Glomerular visceral epithelial cell (primary cell): ENCODE results near the gene PDE3B.
"Not testable (repeated sequence)": the region's sequence is repeated elsewhere in the genome, so short reads cannot be mapped to it uniquely, and the experiment has no call there.

ENCODE experiments used
- DNase-seq: peaks from one replicate; pipeline ENCODE4 v3.0.0-alpha.2; 2016; ENCODE audit errors: extremely low spot score

PDE3B gene

DNA sequence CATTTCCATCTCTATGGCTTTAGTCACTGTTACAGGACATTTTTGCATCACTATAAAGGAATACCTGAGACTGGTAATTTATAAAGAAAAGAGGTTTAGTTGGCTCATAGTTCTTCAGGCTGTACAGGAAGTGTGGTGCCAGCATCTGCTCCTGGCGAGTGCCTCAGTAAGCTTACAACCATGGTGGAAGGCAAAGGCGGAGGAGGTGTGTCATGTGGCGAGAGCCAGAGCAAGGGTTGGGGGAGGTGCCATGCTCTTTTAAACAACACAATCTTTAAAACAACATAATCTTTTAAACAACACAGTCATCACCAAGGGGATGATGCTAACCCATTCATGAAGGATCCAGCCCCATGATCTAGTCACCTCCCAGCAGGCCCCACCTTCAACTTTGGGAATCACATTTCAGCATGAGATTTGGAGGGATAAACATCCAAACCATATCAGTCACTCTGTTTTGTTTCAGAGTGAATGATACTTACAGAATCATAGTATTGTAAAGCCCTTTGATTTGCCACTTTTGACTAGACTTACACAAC lies 103.3 kb downstream of the PDE3B start:
- DNase-seq = no peak

DNA sequence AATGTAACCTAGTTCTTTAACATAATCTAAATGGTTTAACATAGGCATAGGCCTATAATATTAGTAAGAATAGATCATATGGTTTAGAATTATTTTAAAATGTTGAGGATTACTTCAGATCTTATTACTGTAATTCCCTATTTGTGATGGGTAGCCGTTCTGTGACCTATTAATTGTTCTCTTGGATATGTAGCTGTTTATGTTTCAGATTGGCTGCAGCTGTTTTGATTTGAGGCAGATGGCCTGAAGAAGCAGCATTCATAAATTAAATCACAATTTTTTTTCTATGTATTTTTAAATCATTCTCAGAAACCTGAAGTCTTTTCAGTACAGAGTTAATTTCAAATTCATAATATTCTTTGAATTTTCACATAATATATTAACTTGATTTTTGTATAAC lies 104.5 kb downstream of the PDE3B start:
- DNase-seq = no peak

DNA sequence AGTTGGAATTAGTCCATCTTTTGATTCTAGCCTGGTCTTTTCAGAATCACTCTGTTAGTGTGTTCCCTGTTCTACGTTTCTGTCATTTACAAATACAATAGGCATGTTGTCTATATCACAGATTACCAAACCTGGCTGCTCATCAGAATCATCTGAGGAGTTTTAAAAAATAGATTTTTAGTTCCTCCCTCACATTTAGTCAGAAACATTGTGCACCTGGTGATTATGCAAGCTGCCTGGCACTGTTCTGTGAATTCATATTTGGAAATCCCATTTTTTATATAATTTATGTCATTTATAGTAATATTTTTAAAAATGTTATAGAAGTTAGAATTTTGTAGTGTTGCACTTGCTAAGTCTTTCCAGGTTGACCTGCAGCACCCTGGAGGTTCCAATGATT lies 107.3 kb downstream of the PDE3B start:
- no peak for DNase-seq

DNA sequence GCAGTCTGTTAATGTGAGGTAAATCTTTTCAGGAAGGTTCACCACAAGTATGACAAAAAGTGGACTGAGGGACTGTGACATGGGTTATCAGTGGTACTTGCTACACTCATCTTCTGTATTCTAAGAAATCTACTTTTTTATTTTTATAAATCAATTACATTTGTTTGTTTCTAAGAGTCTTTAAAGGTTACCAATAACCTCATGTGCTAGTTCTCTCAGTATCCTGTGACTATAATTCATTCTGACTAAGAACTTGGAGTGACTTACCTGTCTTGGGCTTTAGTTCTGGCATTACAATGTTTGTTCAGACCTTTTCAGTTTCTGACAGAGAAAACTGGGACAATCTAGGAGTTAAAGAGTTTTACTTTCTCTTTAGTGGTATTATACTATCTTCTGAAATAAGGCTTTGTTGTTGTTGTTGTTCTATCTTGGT lies 108.4 kb downstream of the PDE3B start:
- no peak for DNase-seq

DNA sequence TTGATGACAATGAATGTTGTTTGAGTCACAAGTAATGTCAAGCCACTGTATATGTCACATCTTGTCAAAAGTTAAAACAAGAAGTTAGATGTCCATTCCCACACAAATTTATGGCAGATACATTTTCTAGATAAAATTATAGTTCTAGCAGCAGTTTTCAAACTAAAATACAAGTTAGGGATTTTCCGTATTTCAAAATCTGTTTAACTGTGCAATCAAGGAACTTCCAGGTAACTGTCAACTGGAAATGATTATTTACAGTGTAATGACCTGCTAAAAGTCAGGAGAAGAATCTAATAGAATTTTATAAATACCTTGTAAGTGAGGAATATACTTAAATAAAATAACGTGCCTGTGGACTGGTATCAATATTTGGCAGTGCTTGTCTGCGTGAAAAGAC lies 111.5 kb downstream of the PDE3B start:
- no peak for DNase-seq

DNA sequence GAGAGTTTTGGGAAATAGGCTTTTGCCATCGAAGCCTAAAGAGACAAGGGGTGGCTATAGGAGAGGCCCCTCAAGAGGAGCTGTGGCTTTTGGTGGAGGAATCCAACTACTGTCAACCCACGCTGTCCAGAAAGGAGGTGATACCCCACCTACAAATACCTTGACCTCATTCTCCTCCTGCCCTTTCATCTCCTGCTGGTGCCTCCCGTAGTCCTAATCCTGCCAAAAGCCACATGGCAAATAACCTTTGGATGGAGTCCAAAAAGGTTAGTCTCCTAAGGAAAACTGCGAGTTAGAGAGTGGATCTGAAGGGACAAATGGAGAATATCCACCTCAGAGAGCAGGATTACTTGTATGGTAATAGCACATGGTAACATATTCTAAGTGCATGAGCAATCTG lies 112.7 kb downstream of the PDE3B start:
- no peak for DNase-seq

DNA sequence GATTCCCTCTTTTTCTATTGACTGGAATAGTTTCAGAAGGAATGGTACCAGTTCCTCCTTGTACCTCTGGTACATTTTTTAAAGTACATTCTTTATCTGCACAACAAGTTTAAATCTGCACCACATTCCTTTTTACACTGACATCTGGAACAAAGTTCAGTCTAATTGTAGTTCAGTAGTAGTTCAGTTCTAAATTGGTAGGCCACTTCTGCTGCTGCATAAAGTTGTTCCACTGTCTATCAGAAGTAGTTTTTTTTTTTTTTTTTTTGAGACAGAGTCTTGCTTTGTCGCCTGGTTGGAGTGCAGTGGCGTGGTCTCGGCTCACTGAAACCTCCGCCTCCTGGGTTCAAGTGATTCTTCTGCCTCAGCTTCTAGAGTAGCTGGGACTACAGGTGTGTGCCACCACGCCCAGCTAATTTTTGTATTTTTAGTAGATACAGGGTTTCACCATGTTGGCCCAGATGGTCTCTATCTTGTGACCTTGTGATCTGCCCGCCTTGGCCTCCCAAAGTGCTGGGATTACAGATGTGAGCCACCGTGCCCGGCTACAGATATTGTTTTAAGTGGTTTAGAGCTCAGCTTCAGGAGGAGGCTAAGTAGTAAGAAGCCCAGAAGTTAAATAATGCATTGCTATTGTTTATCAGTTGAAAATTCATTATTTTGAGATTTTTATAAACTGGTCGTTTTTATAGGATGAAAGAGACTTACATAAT lies 115.9 kb downstream of the PDE3B start:
- DNase-seq = not testable (repeated sequence)

DNA sequence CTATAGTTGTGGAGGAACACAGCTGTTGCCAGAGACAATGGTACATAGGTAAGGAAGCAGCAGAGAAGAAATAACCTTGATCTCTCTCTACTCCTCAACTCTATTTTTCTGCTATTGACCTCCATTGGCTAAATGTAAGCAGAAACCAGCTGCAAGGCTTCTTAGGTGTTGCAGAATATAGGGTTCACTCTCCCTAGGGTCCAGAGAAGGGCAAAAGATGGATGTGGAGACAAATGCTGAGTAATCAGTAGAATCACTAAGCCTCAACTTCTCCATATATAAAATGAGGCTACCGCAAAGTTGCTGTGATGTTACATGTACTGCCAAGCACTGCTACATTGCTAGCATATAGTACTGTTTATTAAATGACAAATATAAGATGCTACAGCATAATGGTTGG lies 120.6 kb downstream of the PDE3B start:
- no peak for DNase-seq

DNA sequence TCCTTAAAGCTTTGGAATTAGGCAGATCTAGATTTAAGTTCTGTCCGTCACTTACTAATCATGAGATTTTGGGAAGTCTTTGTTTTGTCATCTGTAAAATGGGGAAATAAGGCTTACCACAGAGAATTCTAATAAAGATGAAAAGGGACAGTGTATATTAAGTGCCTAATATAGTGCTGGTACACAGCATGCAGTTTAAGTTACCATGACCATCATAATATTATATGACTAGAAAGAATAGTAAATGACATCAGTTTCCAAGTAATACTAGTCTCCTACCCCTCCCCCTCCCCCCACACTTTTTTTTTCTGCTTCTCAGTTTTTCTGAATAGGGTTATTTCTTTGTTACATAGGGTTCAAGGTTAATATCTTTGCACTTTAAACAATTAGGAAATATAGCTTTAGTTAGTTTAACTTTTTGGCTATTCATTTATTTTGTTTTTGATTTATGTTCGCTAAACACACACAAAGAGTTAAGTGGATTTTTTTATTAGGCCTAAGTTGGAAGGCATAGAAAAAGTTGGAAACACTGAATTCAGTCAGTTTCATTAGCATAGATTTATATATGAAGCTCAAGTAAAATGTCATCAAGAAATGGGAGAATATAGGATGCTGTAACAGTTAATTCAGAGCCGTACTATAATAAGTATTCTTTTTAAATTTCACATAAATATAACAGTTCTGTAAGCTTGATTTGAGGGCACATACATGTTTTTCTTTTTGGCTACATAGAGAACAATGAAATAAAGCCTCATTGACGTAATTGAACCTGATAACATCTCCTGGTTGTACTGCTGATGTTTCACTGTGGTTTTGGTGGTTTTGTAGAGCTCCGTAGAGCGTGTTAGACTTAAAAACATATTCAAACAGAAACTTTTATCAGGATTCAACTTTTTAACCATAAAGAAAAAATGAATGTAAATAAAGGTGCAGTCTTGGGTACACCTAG lies 121.2 kb downstream of the PDE3B start:
- DNase-seq = peak; percentile 11

DNA sequence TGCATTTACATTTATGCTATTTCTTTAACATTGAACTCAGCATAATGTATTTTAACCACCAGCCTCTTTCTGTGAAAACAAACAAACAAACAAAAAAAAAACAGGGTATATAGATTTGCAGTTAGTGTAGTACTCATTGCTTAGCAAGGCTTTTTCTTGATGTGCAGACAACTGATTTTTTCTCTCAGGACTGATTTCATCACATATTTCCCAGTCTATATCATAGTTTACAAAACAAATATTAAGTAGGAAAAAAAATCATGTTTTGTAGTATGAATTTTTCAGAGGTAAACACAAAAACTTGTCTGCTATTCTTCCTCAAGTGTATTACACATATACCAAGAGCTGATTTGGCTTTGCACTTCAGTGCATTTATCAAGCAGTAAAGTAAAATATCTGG lies 123.0 kb downstream of the PDE3B start:
- no peak for DNase-seq

DNA sequence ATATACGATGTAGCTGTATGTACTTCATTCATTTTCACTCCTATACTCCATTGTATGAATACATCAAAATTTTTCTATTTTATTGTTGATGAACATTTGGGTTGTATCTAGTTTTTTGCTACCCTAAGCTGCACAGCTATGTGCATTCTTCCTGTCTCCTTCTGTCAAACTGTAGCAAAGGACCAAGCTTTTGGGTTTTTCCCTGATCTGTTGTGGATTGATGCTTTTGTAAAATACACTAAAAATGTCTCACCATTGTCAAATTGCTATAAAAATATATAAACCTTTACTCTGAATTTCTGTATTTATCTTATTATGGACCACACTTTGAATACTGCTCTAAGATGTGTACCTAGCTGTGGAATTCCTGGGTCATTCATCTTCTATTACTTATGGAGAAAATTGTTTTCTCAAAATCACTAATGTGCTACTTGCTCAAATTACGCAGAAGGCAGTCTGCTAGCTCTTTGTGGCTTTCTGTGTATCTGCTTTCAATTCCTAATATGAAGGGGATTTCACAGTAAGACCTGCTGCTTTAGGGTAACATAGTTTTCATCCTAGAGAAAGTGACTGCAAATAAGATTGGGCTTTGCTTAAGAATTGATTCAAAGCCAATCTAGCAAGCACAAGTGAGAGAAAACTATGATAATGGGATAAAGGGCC lies 125.1 kb downstream of the PDE3B start:
- no peak for DNase-seq

DNA sequence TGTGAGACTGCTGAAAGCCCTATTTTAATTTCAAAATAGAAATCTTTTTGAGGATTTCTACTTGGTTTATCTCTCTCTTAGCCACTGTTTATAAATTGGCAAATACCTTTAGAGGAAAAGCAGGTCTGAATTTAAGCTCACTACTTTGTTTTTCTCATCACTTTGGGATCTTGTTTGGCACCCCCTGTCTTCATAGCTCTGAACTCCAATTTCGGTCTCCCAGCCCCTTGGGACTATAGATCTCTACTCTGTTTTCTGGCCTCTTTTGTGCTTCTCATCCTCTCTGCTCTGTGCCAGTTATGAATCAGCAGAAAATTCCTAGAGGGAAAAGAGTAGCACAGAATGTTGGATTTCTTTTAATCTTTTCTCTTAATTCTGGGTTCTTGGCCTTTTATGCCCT lies 130.2 kb downstream of the PDE3B start:
- no peak for DNase-seq

DNA sequence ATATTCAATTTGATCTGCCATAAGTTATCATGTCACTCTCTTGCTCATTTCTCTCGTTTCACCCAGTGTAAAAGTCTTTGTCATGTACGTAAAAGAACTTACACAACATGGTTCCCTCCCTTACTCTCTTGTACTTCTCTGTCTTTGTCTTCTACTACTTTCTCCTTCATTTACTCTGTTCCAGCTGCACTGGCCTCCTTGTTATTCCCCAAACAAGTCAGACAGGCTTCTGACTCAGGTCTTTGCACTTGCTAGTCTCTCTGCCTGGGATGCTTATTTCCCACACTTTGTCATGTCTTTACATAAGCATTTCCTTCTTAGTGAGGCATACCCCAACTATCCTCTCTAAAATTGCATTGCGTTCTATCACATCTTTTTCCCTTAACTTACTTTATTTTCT lies 131.1 kb downstream of the PDE3B start:
- DNase-seq = no peak

DNA sequence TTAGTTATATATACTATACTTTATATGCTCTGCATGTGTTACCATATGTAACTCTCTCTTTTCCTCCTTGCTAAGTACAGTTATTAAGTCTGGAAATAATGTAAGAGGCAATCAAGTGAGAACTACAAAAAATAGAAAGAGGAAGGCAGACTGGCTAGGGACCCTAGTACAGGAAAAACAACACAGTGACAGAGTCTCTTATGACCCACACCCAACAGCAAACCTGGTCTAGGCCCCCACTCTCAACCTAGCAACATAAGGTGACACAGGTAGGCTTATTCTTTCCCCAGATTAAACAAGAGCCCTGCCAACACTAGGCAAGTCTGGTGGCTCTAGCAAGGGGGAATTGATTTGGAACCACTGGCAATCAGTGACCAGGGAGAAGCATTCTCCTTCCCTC lies 132.3 kb downstream of the PDE3B start:
- no peak for DNase-seq

DNA sequence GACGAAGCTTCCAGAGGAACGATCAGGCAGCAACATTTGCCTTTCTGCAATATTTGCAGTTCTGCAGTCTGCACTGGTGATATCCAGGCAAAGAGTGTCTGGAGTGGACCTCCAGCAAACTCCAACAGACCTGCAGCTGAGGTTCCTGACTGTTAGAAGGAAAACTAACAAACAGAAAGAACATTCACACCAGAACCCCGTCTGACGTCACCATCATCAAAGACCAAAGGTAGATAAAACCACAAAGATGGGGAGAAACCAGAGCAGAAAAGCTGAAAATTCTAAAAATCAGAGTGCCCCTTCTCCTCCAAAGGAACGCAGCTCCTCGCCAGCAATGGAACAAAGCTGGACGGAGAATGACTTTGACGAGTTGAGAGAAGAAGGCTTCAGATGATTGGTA lies 134.9 kb downstream of the PDE3B start:
- DNase-seq = not testable (repeated sequence)

DNA sequence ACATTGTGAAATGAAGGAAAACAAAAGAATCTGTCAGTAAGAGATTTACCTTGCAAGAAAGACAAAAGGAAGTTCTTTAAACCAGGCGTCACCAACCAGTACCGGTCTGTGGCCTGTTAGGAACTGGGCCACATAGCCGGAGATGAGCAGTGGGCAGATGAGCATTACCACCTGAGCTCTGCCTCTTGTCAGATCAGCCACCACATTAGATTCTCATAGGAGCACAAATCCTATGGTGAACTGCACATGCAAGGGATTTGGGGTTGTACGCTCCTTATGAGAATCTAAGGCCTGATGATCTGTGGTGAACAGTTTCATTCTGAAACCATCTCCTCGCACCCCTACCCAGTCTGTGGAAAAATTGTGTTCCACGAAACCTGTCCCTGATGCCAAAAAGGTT lies 140.2 kb downstream of the PDE3B start:
- no peak for DNase-seq

DNA sequence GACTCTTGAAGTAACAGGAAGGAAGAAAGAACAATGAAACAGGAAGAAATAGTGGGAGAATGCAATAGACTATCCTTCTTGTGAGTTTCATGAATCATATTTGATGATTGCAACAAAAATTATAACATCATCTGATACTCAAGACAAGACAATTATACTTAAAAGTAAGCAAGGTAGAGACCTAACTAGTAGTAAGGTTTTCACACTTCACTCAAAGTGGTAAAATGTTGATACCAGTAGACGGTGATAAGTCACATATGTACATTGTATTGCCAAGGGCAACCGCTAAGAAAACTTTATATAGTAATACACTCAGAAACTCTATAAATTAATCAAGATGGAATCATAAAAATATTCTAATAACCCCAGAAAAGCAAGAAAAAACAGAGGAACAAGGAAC lies 140.6 kb downstream of the PDE3B start:
- no peak for DNase-seq

DNA sequence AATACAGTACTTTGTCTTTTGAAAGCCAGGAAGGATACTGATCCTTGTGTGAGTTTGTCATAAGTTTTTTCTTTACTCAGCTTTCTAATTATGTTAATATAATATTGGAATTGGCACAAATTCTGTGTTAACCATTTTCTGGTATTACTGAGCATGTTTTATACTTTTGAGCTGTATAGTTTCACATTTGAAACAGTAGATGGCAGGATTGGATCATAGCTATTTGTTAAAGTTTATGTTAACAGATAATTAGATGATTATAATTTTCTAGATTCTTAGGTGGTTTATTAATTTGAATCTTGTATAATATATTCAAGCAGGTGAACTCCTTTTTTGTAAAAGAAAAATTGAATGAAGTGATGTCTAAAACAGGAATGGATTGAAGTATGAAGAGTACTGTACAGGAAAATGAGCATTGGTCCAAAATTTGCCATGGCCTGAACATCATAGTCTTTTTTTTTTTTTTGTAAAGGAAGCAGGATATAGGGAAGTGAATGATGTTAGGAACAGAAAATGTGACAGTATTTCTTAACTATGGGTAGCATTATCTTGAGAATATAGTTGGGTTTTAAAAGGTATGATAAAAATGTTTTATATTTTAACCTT lies 146.4 kb downstream of the PDE3B start:
- no peak for DNase-seq

DNA sequence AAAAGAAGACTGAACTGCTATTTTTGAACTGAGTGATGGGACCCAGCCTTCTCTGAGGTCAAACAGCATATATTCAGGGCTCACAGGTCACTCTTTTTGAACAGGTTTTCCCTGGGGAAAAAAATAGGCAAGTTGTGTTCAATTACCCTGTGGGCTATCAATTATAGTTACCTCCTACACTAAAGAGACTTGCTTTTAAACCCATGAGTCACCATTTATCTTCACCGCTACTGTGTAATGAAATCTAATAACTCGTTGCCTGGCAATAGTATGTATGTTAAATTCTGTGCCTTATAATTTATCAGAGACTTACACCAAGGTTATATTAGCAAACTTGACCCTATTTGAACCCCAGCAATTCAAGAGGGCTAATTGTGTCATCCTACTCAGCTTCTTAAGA lies 149.9 kb downstream of the PDE3B start:
- DNase-seq = no peak

DNA sequence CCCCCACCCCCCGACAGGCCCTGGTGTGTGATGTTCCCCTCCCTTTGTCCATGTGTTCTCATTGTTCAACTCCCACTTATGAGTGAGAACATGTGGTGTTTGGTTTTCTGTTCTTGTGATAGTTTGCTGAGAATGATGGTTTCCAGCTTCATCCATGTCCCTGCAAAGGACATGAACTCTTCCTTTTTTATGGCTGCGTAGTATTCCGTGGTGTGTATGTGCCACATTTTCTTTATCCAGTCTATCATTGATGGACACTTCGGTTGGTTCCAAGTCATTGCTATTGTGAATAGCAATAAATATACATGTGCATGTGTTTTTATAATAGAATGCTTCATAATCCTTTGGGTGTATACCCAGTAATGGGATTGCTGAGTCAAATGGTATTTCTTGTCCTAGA lies 152.4 kb downstream of the PDE3B start:
- not testable (repeated sequence) for DNase-seq

DNA sequence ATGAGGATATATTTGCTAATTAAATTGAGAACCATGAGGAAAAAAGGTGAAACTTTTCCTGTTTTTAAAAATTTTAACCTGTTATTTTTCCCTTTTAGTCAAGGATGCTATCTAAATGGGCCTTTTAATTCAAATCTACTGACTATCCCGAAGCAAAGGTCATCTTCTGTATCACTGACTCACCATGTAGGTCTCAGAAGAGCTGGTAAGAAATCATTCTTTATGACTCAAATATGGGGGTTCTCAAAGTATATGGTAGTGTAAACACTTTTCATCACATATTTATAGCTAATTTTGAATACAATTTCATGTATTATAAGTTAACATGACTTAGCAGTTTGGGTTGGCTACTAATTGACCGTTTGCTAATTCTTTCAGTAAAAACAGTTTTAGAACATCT lies 160.2 kb downstream of the PDE3B start:
- no peak for DNase-seq

DNA sequence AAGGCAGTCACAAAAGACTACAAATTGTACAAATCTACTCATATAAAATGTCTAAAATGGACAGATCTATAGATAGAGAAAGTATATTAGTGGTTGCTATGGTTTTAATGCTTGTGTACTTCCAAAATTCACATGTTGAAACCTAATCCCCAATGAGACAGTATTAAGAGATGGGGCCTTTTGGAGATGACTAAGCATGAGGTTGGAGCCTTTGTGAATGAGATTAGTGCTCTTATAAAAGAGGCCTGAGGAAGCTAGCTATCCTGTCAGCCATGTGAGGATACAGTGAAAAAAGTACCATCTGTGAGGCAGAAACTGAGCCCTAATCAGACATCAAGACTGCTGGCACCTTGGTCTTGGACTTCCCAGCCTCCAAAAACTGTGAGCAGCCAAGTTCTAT lies 165.9 kb downstream of the PDE3B start:
- DNase-seq = no peak
